ENCODE results near the gene MICAL3.
"Not testable (repeated sequence)": the region's sequence is repeated elsewhere in the genome, so short reads cannot be mapped to it uniquely, and the experiment has no call there.

The MICAL3 gene

DNA sequence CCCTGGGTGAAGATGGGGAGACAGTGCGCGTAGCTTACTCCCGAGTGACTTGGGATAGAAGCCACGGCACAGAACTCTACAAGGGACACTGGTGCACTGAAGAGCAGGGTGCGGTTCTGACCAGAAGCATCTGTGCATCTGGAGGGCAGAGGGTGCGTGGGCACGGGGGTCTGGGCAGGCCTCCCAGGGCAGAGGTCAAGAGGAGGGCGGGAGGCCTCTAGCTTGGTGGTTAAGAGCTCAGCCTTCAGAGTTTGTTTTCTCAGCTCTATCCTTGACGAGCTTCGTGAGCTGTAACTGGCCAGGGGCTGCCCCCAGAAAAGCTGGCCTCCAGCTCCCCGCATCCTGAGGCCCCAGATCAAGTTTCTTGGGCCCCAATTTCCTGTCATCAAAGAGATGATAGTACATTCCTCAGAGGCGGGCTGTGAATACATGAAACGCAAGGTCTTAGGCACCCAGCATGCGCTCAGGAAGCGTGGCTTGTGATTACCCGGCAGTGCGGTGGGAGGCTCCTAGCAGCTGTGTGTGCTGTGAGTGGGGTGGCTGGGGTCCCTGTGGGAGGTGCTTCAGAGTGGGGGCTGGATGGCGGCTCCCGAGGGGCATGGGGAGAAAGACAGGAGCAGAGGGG lies 244.1 kb downstream of the MICAL3 start:
- DNase-seq (ENCODE audit: low read depth), result no peak

DNA sequence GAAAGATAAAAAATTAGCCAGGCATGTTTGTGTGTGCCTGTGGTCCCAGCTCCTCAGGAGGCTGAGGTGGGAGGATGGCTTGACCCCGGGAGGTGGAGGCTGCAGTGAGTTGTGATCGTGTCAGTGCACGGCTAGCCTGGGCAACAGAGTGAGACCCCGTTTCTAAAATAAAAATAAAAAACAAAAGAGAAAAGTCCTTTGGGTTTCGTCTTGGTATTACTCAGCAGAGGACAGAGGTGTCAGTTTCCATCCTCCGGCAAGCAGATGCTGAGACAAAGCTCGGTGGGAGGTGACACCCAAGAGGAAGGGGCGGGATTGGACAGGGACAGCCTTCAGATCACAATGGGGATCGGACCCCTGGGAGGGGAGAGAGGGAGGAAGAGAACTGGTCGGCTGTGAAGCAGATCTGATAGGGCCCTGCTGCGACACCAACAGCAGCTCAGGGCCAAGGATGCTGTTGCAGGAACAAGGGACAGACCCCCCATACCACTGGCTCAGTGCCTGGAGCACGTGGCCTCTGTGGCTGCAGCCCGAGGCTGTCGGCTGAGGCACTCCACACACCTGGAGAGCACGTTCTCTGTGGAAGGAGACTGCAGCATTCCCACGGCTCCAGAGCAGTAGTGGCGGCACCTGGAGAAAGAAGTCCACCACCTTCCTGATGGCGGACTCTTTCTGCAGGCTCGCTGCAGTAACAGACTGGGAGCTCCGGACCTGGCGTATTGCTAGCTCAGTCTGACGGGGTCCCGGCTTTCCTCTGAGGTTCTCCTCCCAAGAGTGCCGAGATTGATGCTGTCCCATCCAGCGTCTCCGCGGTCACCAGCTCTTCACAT lies 244.9 kb downstream of the MICAL3 start:
- no peak for DNase-seq (ENCODE audit: low read depth)

DNA sequence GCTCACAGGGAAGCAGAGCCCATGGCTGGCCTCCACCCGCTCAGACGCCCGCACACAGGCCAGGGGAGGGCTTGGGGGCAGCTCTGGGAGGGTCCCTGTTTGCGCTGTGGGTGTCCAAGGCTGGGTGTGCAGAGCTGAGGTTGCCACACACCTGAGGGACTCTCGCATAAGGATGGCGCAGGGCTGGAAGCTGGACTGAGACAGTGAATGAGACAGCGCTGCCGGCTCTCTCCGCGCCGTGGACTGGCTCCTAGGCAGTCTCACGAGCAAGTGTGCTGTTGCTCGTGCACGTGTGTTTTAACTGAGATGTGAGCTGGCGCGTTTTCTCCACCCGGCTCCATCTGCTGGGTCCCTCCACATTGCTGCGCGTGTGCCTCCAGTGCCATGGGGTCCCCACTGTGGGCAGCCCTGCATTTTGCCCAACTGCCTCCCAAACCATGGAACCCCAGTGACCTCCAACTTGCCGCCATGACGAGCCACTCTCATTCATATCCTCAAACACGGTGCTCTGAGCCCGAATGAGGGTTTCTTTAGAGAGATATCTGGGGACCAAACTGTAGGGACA lies 245.9 kb downstream of the MICAL3 start:
- no peak for DNase-seq (ENCODE audit: low read depth)

DNA sequence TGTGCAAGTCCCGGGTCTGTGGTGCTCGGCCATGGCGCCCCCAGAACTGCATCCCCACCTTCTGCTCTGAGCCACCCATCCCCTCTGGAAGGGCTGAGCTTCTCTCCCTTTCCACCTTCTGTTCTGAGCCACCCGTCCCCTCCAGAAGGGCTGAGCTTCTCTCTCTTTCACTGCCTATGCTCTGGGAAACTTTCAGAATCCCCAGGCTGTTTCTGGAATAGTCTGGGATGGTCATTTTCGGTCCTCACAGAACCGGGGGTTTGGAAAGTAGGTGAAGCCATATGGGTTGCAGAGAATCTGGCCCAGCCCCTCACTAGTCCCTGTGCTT lies 246.7 kb downstream of the MICAL3 start:
- no peak for DNase-seq (ENCODE audit: low read depth)

DNA sequence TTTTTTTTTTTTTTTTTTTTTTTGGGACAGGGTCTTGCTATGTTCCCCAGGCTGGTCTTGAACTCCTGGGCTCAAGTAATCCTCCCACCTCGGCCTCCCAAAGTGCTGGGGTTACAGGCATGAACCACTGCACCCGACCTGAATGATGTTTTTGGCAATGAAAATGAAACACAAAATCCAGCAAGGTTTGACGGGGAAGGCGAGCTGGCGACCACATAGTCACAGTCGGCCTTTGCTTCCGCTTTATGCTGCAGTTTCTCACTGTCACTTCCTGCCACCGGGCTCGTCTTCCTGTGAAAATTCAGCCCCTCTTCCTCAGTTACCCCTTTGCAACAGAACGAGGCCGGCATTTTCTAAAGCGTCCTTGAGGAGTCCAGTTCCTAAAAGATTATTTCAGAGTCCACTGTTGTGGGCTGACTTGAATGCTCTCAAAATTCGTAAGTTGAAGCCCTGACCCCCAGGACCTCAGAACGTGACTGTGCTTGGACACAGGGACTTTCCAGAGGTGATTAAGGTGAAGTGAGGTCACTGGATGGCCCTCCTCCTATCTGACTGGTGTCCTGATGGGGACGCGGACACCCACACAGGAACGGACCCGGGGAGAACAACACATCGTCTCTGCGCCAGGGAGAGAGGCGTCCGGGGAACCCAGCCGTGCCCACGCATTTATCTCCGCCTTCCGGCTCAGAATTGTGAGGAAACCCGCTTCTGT lies 247.2 kb downstream of the MICAL3 start:
- no peak for DNase-seq (ENCODE audit: low read depth)

DNA sequence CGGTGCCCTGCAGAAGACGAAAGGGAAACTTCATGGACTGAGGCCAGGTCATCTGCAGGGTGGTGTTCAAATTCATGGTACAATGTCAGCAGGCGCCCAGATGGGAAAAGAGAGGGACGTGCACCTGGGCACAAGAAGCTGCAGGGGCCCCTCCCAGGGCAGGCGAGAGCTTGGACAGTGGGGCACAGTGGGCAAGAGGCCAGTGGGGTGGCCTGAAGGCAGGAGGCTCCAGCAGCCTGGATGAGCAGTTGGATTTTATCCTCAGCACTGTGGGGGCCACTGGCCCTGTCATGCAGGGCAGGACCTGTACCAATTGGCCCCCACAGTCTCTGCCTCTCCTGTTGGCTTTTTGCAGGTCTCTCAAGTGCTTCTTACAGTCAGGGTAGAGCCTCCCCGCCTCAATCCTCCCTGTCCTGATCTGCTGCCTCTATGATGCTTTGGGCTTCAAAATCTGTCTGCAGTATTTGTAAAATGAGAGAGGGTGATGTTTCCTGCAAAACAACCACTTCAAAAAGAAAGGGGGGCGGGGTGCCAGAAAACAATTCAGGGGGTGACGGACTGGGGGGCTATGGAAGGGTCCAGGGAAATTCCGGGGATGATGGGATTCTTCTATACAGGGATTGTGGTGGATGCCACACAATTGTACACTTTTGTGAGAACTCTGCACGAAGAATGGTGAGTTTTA lies 248.4 kb downstream of the MICAL3 start:
- DNase-seq (ENCODE audit: low read depth), result no peak

DNA sequence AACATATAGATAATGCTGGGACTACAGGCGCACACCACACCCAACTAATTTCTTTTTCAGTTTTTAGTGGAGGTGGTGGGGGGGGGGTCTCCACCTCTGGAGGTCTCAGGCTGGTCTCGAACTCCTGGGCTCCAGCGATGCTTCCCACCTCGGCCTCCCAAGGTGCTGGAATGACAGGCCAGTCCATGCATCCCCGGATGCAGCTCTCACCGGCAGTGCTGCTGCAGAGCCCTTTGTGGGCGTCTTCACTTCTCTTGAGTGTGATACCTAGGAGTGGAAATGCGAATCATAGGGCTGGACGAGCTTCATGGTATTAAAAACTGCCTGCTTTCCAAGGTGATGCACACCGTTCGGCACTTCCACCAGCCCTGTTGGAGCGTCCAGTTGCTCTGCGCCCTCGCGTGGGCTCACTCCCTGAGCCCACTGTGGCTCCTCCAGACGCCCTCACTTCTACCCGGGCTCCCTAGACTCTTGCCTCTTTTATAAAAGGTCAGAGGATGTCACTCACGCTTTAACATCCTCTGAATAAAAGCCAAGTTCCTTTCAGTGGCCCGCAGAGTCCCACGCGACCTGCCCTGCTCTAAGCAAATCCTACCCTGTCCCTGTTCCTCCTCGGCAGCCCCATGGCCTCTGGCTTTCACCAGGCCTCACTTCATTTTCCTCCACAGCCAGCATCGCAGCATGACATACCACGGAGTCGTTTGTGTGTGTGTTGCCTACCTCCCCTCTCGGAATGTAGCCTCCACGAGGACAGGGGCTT lies 249.3 kb downstream of the MICAL3 start:
- DNase-seq (ENCODE audit: low read depth), result no peak

DNA sequence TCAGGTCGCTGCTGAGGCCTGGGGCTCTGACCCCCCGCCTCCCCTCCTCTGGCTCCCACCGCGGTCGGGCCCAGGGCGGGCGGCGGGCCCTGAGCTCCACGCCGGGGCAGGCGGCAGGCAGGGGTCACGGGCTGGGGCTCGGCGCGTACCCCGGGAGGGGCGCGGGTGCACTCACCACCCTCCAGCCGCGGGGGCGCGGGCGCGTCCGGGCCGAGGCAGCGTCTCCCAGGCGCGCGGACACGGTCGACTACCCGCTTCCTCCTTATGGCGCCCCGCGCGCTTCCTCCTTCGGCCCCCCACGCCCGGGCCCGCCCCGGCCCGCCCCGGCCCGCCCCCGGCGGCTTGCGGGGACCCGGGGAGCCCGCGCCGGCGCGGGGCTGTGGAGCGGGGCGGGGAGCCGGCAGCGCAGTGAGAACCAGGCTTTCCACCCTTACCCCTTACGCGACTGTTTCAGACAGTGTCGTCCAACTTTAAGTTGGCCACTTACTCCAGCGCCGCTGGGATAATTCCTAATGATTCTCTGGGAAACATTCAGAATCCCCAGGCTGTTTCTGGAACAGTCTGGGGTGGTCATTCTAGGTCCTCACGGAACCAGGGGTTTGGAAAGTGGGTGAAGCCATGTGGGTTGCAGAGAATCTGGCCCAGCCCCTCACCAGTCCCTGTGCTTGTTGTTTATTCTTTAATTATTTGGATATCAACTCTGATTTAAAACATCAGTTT lies 250.0 kb downstream of the MICAL3 start, which contains the start of gene BID:
BID (minus strand) TSS at position 264 of the 720 bp plus-strand sequence. CDS start 24,353 bp downstream, outside the sequence.
- no peak for DNase-seq (ENCODE audit: low read depth)

DNA sequence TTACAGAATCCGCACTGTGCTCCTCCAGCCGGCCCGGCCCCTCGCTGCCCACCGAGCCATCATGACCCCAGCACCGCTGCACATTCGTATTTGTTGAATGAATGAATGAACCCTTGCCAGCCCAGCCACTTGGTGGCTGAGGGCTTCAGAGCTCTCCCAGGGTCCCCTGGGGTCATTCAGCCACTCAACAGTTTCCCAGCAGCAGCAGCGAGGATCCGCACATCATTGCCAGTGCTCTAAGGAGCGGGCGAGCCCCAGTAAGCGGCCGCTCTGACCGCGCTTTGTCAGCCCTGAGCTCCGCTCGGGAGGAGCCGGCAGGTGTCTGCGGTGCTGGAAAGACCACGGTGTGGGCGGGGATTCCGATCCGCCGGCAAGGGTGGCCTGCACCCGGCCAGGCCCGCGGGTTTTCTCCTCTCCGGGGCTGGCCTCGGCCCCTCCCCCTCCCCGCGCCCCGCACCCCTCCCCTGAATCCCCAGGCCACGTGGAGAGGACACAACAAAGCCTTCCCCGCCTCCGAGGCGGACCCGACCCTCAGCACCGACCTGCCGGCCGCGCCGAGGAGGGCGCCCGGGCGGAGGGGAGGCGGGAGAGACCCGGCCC lies 250.7 kb downstream of the MICAL3 start:
- no peak for DNase-seq (ENCODE audit: low read depth)

DNA sequence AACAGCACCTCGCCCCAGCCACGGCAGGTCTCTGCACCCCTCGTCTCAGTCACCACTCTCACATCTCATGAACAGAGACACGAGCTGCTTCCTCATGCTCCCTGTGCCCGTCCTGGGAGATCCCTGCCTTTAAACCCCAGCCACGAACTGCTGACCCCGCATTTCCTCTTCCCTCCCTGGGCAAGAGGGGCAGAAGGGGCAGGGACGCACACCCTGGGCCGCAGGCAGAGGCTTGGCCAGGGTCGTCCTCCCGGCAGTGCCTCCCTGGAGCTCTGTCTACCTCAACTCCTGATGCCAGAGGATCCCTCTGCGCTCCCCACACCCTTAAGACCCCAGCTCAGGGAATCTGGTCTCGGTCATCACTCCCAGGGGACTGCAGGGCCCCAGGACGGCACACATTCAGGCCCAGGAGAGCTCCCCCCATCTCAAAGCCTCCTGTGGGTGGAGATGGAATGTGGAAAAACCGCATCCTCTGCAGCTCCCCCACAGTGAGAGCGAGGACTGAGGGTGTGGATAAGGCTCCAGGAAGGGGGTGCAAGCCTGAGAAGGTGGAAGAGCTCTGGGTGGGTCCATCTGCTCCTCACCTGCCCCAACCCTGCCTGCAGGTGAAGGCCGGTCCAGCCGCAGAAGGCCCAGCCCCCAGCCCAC lies 251.3 kb downstream of the MICAL3 start:
- DNase-seq (ENCODE audit: low read depth), result no peak

DNA sequence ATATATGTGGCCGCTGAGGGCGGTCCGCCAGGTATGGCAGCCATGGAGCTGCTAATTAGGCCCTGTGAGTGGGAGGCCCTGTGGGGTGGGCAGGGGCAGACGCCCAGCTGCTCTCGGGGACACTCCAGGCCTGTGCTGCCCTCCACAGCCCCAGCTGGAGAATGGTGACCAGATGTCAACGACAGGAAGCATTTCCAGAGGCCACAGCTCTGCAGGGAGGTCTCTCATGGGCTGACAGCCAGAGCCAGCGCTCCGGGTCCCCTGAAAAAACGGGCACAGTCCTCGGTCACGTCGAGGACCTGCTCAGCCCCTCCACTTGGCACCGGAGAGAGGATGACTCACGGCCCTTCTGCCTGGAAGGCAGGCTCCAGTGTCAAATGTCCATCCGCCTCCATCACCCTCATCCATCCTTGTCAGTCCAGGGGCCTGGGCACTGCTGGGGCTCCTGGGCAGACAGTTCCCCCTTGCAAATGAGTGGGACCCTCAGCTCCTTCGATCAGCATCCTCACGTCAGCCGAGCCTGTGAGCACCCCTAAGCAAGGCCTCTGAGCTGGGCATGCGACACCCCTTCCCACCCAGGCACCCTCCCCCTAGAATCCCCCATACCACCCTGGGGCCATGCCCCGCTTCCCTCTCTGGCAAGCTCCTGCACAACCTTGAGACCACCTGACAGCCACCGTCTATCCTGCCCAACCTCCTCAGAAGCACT lies 252.0 kb downstream of the MICAL3 start:
- DNase-seq (ENCODE audit: low read depth), result no peak

DNA sequence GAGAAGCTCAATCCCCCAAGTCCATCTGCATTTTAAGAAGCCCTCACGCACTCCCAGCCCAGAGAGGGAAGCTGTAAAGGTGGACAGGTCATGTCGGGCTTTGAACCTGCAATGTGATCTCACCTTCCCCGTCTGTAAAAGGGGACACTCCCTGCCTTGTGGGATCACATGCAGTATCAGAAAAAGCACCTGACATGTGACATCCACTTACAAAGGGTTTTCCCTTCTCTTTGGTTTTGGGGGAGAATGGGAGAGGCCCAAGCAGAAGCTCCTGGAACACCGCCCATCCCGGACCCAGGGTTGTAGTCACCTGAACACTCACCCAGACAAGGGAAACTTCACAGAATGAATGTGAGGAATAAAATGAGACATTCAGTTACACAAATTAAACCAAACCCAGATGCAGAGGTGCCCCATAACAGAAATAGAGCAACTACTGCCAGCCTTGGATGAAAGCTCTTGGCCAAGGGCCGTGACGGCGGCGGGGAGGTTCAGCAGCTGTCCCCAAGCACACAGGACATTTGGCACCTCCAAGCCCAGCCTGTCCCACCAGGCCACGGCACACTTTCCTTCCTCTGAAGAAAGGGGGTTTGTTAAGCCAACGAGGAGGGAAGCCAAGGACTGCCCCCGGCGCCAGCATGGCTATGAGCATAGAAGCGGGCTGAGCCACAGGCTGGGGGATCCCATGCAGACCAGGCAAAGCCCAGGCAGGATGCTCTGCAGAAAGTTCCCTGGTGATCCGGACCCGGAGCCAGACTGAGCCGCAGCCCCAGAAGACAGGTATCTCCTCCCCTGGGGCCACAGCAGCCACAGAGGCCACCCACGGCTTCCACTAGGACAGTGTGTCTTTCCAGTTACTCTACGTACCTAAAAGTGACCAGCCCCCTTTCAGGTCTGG lies 253.9 kb downstream of the MICAL3 start:
- DNase-seq (ENCODE audit: low read depth), result no peak

DNA sequence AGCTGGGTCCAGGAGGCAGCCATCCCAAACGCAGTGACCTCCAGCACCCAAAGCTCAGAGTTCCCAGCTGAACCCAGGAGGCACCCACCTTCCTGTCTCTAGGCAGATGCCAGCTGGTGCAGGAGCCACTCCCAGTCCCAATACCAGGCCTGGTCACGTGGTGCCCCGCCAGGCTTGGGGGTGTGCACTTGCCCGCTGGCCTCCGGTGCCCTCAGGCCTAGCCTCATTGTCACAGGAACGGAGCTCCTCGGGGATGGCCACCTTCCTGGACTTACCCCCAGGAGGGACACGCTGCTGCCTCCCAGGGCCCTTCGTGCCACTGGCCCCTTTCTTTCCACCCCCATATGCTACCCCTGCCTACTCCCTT lies 254.7 kb downstream of the MICAL3 start:
- no peak for DNase-seq (ENCODE audit: low read depth)

DNA sequence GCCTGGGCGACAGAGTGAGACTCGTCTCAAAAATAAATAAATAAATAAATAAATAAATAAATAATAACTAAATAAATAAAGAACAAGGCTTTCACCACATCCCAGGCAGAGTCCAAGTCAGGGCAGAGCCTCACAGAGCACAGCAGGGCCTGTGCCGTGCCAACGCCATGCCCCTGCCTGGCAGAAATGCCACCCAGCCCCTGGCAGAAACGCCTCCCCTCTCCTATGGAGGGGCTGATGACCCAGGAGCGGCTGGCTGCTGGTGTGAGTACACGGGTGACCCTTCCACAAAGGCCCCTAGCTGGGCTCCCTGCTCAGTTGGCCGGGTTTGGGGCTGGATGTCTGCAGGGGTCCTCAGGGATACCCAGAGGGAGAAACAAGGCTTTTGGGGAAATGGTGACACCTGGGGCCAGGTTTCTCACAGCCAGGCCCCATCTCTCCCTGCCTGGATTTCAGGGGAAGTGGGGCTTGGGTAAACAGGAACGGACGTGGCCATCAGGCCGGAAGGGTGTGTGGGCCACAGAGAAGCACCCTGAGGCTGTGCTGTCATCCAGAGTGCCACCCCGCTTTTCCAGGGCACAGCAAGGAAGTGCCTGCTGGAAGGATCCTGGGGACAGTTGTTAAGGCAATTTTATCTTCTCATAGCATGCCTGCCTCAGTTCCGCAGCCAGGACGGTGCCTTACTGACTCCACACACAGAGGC lies 255.2 kb downstream of the MICAL3 start:
- DNase-seq (ENCODE audit: low read depth), result no peak

DNA sequence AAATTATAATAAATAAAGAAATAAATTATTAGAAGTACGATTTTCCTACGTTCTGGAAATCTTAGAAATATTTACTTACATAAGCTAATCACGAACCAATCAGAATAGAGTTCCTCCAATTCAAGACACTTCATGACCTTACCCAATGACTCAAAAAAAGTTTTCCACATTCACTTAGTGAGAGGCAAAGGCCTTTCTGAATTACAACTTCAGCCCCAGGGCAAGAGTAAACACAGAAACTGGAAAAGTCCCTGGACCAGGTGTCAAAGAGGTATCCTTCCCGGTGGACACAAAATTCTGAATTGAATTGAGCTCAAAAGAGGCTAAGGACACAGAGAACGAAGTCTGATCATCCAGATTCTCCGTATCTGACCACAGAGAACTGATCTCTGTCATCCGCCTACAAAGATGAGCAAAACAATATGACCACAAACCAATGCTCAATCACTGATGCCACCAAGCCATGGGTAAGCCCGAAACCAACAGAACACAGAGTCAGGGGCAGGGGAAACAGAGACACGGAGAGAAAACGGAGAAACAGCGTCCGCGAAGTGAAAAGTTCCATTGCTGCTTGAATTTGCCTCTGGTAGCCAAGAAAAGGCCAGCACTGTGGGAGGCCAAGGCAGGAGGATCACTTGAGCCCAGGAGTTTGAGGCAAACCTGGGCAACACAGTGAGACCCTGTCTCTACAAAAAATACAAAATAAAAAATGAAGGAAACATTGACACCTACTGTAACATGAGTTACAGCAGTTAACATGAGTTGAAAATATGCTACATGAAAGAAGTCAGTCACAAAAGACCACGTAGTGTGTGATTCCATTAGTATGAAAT lies 256.9 kb downstream of the MICAL3 start:
- DNase-seq (ENCODE audit: low read depth), result no peak

DNA sequence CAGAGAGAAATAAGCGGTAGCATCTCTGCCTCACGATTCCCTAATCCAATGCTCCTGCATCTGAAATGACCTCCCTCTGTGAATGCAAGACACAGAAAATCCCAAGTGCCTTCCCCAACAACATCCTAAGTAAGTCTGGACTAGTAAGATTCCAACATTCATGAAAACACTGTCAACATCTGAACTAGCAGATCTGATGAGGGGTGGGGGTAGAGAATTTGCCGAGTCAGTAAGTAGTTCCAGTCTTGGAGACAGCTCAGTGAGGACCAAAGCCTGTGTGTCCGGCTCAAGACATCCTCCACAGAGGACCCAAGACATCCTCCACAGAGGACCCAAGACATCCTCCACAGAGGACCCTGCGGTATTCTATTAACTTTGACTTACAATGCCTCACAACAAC lies 259.5 kb downstream of the MICAL3 start:
- DNase-seq (ENCODE audit: low read depth), result not testable (repeated sequence)

DNA sequence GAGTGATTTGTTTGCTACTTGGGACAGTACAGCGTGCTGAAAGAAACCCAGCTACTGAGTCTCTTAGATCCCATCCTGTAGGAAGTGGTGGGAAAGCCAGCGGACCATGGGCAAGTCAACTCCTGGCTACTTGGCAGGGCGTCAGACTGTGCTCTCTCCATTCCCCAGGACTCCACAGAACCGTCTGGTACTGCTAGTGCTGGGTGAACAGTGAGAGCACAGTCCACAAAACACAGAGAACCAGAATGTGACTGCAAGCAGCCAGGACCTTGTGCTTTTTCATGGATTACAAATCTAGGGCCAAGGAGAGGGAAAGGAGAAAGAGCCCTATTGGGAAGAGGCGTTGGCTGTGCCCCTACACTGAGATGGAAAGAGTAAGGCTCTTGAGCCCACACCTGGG lies 260.3 kb downstream of the MICAL3 start:
- DNase-seq (ENCODE audit: low read depth), result no peak

Measured in GM04503 (cell line).